HG02973 (cell line): ENCODE results near the gene ABHD10.
"Not testable (repeated sequence)": the region's sequence is repeated elsewhere in the genome, so short reads cannot be mapped to it uniquely, and the experiment has no call there.

Experiments
- ATAC-seq: cut with Tn5 transposase; IDR thresholded peaks from one replicate; pipeline ENCODE4 v1.9.1; 2021; ENCODE audit warnings: moderate library complexity; ENCODE audit not compliant: unreplicated experiment

ABHD10 gene

DNA sequence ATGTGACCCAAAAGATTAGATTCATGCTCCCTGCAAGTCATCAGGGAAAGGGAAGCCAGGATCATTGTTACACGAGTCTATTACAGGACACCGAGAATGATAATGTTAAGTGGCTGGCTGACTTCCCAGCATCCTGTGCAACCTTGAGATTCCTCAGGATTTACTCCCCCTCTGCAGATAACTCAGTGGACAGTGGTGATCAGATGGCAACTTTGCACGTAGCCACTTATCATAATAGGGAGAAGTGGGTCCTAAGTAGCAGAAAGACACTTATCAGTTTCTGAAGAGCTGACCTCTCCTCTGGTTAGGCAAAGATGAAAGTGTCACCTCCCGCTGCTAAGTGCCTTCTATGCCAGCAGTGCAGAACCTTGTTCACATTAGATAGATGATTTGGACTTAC, 49.0 kb downstream of the ABHD10 start:
- no peak for ATAC-seq

DNA sequence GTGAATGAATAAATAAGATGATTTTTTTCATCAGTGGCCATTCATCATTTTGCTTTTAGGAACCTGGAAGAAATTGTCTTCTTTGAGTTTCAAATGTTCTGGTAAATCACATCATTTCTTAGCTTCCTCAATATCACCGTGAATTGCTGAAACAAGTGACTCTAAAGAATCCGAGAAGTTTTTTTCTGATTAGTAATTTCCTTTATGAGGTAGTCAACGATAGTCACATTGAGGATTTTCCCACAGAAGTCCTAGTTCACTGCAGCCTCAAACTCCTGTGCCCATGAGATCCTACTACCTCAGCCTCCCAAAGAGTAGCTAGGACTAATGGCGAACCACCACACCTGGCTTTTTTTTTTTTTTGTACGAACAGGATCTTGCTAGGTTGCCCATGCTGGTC, 52.1 kb downstream of the ABHD10 start:
- ATAC-seq, result no peak

DNA sequence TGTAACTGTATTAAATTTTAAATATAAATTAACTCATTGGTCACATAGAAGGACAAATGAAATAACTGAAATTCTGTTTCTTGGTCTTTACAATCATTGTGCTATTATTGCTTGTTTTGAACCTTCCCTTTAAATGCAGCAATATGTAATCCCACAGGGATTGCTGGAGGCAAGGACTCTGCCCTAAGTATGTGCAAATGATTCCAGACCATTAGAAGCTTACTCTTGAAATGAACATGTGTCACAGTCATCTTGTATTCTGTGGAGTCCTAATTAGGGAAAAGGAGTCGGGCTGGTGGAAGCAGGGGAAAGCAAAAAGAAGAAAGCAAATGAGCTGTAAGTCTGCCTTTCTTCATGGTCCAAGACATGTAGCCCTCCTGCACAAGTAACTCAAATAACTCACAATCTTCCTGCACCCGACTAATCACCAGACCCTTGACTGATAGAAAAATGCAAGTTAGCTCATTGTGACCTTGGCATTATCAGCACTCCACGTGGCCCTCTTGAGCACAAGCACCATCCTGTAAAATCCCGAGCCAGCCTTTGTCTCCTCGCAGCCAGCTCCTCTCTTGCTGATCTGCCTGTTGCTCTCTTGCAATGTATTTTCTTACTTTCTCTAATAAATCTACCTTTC, 53.4 kb downstream of the ABHD10 start:
- no peak for ATAC-seq

DNA sequence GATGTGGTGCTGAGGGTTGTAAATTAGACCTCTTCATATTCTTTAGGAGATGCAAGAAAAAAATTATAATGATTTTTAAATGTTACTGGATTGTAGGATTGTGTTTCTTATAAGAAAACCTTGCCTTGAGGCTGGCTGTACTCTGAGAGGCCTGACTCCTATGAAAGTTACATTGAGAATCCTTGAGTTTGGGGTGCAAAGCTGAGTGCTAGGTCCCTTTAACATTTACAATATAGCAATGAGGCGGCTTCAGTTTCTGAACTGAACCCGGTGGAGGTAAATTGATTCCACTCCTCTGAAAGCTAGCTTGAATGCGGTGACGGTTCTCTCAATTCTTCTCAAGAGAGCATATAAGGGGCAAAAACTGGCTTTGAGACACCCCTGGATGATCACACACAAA, 55.6 kb downstream of the ABHD10 start, which contains the start of gene TMPRSS7:
Gene TMPRSS7 (plus strand): TSS at position 301 of the 400 bp plus-strand sequence. CDS start 110 bp downstream, outside the sequence.
- ATAC-seq, result no peak

DNA sequence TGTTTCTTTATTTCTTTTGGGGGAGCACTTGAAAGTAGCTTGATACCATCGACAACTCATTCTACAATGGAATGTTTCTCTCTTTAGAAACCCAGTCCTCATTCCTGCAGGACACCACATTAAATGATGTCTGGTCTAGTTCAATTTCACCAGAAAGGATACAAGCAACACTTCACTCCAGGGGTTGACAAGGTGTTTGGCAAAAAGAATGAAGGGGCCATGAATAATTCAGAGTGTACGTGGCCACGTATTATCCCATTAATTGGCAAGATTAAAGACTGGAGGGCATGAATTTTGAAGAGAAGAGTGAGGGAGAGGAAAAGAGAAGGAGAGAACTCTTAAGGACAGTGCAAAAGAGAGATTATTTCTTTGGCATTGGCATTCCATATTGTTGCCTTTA, 56.4 kb downstream of the ABHD10 start:
- ATAC-seq, result no peak

DNA sequence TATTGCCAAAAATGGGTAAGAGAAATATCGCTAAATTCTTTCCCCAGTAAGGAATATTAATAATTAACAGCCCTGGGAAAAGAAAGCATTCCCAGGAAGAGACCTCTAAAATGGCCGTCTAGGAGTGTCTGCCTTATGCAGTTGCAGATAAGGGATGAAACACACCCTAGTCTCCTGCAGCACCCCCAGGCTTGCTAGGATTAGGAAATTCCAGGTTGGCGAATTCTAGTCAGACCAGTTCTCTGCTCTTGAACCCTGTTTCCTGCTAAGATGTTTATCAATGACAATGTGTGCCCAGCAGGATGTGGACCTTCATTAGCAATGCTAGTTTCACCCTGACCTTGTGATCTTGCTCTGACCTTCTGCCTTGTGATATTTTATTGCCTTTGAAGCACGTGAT, 58.4 kb downstream of the ABHD10 start:
- ATAC-seq, result not testable (repeated sequence)

DNA sequence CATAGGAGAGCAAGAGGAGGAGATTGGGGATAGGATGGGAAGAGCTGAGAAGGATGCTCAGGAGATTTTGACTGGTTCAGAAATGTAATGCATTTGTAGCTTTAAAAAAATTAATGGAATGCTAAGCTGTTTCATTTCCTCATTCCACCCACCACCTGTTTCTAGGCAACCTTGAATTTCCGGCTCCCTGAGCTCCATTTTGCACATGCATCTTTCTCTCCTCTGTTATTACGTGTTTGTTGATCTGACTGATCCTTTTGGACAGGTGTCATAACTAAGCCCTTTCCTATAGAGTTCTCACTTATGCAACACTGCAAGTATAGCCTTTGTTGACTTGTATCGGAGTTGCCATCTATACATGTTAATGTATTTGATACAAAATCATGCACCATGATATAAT, 60.0 kb downstream of the ABHD10 start:
- no peak for ATAC-seq

DNA sequence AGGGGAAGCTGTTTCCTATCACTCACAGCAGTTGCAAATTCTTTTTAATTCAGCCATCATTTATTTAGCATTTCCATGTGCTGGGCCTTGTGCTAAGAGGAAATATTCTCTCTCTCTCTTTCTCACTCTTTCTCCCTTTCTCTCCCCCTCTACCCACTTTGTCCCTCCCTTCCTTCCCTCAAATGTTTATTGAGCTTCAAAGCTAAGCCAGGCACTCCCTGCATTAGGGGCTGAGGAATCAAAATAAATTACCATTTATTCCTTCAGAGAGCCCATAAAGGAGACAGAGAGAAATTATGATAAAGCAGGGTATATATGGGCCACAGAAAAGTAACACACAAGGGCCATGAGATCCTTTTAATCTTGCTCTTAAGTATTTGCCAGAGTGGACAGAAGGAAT, 62.5 kb downstream of the ABHD10 start:
- ATAC-seq, result no peak

DNA sequence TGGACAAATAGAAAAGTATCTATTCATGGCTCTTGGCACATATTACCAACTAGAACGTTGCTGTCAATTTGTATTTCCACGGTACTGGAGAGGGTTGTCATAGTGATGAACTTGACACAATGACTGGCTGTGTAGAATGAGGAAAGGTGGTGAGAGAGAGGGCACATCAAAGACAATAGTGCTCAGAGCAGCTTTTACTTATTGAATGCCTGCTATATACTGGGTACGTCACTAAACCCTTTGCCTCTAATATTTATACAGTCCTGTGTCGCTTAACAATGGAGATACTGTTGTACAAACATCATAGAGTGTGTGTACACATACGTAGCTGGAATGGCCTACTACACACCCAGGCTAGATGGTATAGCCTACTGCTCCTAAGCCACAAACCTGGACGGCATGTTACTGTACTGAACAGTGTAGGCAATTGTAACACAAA, 64.0 kb downstream of the ABHD10 start:
- no peak for ATAC-seq
